HG03097 (cell line): Measurements from ENCODE around the gene COL12A1.

Experiments used
- ATAC-seq: cut with Tn5 transposase; IDR thresholded peaks from one replicate; pipeline ENCODE4 v1.9.1; 2021; ENCODE audit not compliant: unreplicated experiment, low FRiP score

The COL12A1 gene

GRCh38 chr6:75076009-75076408 lies 129.8 kb downstream of the COL12A1 start:
- ATAC-seq: no peak

DNA sequence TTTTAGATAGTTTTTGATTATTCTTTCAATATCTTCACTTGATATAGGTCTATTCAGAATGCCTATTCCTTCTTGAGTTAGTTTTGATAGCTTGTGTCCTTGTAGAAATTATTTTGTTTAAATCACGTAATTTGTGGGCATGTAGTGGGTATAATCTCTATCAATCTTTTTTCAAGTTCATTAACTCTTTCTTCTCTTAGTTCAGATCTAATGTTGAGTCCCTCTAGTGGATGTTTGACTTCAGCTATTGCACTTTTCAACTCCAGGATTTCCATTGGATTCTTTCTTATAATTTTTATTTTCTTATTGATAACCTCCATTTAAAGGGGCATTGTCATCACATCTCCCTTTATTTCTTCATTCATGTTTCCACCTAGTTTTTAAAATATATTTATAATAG lies 135.6 kb downstream of the COL12A1 start:
- ATAC-seq: no peak

DNA sequence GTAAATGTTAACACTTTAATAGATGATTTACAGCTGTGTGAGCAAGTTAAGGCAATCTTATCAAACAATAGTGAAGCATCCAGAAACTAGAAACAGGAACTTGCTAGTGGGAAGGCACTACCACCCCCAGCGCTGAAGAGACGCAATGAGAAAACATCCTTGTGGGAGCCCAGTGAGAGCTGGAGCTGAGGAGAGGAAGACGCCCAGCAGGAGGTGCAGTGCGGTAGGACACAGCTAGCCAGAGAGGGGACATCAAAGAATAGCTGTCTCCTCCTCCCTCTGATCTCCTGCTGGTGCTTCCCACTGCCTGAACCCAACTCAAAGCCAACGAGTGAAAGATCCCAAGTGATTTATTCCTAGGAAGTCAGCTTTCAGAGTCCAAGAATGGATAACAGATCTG lies 140.3 kb downstream of the COL12A1 start:
- ATAC-seq: no peak

- ATAC-seq: no peak
Measured at GRCh38 chr6:75052491-75052890, 153.4 kb downstream of the COL12A1 start.

GRCh38 chr6:75049308-75049707 lies 156.5 kb downstream of the COL12A1 start:
- ATAC-seq: no peak

- ATAC-seq: no peak
Measured at GRCh38 chr6:75044846-75045245, 161.0 kb downstream of the COL12A1 start.

DNA sequence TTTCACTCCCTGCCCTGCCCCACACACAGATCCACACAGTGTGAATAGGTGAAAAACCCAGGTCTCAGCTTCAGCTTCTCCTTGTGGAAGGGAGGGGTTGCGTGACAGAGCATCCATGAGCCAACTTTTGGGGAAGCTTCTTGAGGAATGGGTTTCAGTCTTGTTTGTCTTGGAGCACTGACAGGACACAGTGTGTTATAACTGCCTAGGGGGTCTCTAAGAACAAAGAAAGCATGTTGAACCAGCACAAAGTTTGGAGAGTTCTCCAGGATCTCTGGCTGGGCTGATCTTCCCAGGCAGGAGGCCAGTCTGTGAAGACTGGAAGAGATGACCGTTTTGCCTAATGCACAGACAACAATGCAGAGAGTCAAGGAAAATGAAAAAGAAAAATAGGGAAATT lies 164.5 kb downstream of the COL12A1 start:
- no peak for ATAC-seq
